GM21825 (cell line): ENCODE measurements around the gene ABCA8.
"Not testable (repeated sequence)": the region's sequence is repeated elsewhere in the genome, so short reads cannot be mapped to it uniquely, and the experiment has no call there.

Source experiments
- ATAC-seq: cut with Tn5 transposase; IDR thresholded peaks from one replicate; pipeline ENCODE4 v1.9.1; 2021; ENCODE audit warnings: mild to moderate bottlenecking, moderate library complexity; ENCODE audit not compliant: unreplicated experiment

ABCA8 gene, protein sequence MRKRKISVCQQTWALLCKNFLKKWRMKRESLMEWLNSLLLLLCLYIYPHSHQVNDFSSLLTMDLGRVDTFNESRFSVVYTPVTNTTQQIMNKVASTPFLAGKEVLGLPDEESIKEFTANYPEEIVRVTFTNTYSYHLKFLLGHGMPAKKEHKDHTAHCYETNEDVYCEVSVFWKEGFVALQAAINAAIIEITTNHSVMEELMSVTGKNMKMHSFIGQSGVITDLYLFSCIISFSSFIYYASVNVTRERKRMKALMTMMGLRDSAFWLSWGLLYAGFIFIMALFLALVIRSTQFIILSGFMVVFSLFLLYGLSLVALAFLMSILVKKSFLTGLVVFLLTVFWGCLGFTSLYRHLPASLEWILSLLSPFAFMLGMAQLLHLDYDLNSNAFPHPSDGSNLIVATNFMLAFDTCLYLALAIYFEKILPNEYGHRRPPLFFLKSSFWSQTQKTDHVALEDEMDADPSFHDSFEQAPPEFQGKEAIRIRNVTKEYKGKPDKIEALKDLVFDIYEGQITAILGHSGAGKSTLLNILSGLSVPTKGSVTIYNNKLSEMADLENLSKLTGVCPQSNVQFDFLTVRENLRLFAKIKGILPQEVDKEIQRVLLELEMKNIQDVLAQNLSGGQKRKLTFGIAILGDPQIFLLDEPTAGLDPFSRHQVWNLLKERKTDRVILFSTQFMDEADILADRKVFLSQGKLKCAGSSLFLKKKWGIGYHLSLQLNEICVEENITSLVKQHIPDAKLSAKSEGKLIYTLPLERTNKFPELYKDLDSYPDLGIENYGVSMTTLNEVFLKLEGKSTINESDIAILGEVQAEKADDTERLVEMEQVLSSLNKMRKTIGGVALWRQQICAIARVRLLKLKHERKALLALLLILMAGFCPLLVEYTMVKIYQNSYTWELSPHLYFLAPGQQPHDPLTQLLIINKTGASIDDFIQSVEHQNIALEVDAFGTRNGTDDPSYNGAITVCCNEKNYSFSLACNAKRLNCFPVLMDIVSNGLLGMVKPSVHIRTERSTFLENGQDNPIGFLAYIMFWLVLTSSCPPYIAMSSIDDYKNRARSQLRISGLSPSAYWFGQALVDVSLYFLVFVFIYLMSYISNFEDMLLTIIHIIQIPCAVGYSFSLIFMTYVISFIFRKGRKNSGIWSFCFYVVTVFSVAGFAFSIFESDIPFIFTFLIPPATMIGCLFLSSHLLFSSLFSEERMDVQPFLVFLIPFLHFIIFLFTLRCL (N-terminal part only)

DNA sequence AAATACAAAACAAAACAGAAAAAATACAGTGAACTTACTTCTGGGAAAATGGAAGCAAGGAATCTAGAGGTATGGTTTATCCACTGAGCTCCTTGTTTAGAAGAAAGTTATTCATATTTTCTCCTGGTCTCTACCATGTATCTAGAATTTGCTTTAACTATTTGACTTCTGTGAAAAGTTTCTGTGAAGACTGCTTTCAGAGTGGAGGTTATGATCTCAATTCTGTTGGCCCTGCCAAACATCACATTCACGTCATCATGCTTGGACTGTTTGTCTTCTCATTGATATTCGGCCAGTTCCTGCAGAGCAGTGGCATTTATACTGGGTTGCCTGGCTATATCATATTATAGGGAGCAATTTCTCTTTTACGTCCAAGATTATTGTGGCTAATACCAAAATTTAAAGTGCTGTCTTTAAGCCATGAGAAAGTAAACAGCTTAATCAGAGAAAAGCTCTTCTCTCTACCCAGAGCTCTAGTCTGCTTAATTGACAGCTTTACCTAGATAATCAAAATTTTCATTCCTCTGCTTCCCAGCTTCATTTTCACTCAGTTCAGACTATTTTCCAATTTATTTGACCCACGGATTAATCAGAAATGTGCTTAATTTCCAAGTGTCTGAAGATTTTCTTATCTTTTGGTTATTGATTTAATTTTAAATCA, at the start of gene ABCA8:
Gene ABCA8, minus strand, starts transcription at position 212 of the 661 bp plus-strand sequence. CDS start 13,358 bp downstream, outside the sequence.
- no peak for ATAC-seq

DNA sequence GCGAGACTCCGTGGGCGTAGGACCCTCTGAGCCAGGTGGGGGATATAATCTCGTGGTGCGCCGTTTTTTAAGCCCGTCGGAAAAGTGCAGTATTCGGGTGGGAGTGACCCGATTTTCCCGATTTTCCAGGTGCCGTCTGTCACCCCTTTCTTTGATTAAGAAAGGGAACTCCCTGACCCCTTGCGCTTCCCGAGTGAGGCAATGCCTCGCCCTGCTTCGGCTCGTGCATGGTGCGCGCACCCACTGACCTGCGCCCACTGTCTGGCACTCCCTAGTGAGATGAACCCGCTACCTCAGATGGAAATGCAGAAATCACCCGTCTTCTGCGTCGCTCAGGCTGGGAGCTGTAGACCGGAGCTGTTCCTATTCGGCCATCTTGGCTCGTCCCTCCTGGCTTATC, 49.6 kb upstream of the ABCA8 start:
- not testable (repeated sequence) for ATAC-seq

DNA sequence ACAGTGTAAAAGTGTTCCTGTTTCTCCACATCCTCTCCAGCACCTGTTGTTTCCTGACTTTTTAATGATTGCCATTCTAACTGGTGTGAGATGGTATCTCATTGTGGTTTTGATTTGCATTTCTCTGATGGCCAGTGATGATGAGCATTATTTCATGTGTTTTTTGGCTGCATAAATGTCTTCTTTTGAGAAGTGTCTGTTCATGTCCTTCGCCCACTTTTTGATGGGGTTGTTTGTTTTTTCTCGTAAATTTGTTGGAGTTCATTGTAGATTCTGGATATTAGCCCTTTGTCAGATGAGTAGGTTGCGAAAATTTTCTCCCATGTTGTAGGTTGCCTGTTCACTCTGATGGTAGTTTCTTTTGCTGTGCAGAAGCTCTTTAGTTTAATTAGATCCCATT, 44.6 kb upstream of the ABCA8 start:
- ATAC-seq, result not testable (repeated sequence)

DNA sequence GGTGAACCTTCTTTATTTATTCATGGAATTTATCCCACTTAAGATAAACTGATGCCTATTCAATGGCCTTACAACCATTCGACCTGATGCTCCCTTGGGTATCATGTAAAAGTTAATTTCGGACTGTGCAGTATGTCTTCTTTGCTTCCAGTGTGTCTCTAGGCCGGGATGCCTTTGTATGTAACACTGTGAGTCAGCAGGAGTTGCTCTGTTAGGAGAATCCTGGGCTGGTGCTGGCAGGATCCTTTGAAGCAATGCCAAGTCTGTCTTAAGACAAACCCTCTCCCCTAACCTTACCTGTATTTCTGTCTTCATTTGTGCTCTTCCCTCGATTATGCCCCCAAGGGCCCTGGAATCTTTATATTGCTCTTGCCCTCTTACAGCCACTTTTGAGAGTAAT, 37.9 kb upstream of the ABCA8 start:
- ATAC-seq, result no peak

DNA sequence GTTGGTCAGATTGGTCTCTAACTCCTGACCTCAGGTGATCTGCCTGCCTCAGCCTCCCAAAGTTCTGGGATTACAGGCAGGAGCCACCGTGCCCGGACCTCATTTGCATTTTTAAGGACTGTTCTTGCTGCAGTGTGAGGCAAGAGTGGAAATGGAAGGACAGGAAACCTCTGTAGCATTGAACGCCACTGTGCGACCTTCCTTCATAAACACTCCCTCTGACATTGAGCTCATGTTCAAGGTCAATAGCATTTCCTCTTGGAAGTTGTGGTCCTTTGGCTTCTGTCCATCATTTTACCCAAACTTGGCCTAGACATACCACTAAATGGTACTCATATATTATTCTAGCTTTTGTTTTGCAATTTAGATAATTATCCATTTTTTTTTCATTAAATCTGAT, 32.8 kb upstream of the ABCA8 start:
- ATAC-seq, result no peak

DNA sequence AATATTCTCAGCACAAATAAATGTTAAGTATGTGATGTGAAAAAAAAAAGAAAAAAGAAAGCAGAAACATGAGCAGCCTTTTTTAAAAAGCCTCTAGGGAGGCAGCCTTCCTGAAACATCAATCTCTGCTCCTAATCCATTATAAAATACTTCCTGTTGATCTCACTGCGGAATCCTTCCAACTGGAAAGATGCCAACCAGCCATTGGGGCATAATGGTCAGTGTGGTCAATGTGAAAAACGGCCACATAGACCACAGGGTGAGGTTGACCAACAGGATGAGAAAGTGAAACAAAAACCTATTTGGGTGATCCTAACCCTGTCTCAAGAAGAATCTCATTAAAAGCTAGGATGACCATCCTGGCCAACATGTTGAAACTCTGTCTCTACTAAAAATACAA, 26.1 kb upstream of the ABCA8 start:
- no peak for ATAC-seq

DNA sequence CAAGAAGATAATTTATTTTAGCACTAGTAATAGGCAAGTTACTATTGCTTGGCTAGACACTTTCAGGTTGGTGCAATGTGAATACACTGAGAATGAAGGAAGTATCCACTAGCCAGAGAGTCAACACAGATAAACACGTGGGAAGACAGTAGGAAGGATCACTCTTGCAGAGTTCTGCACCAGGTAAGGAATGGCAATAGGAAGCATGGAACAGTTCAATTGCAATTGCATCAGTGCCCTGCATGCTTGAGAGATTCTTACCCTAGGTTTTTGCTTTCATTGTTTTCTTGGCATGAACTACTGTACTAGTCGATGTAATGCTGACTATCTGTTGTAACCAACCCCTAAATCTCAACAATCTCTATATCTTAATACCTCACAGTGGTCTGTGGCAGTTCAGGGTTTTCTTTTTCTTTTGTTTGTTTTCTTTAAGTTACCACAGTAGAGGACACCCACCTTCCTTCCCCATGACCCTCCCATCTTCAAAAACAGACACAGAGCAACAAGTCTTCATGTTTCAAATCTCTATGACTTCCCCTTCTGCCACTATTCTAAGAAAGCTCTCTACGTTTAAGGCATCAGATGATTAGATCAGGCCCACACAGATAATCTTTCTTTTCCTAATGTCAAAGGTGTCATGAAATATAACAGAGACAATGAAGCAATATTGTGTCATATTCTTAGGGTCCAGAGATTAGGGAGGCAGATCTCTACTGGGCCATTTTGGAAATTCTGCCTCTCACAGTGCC, 18.1 kb upstream of the ABCA8 start:
- ATAC-seq, result no peak

DNA sequence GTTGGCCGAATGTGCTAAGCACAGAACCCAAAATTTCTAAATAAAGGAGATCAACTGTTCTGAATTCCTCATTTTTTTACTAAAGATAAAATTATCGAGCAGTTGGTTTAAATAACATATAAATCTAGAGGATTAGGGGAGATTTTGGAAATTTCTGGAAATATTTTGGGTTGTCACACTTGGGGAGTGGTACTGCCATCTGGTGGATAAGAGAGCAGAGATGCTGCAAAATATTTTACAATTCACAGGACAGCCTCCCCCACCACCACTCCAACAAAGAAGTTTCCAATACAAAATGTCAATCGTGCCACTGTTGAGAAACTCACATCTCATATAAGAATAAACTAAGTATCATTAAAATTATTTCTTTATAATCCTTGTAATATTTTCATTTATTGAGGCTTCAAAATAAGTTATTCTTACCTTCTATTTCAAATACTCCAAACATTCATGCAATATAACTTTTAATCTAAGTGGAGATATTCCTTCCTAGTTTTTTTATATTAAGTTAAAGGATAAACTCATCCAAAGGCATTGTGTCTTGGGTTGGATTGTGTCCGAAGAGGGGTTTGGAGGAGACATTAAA, 17.0 kb upstream of the ABCA8 start:
- ATAC-seq, result no peak

DNA sequence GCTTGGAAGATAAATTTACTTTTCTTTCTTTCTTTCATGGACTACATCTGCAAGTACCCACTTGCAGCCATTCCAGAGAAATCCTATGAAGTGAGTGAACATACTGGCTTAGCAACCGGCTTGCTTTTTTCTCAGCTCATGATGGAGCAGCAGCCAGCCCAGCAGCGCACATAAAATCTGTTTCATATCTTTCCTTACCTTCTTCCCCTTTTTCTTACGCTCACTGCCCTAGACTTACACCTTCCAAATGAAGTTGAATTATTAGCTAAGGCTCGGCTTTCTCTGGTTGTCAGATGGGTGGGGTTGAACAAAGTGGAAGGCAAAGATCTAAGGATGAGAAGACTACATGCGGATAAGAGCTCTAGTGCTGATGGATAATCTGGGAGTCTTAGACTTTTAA, 13.9 kb upstream of the ABCA8 start:
- no peak for ATAC-seq

DNA sequence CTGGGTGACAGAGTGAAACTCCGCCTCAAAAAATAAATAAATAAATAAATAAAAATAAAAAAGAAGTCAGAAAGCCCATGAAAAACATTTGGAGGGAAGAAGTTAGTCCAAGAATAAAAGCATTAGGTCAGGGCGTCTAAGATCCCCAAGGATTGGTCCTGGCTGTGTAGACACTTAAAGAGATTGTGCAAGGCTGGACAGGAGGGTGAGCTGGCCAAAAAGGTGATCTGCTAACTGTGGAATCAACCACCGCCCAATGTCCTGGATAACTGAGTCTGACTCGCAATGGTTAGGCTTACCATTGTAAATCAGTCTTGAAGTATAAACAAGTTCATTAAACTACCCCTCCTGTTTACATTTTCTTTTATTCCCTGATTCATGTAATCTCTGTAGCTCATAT, 8.8 kb upstream of the ABCA8 start:
- no peak for ATAC-seq

DNA sequence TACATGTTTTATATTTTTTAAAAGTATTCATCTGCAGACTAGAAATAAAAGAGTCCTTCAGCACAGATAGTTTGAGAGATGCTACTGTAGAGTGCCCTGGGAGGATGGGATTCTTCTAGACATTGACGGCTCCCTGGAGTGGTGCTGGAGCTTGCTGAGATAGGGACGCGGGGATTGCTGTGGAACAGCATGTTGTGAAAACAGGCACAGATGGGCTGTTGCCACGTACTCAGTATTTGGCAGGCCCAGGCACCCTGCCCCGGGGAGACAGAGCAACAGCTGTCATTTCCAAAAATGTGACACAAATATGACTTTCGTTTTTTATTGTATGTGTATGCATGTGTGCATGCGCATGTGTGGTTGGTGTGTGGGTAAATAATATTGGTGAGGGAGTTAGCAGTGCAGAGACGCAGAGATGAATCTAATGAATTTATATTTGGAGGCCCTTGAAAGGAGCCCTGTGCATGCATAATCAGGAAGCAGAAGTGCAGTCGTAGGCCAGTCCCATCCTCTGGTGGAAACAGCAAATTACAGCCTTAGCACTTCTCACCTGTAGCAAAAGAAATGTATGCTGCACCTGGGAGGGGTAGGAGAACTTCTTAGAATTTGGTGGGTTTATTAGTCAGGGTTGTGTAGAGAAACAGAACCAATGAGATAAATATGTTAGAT, 6.2 kb upstream of the ABCA8 start:
- ATAC-seq, result no peak

DNA sequence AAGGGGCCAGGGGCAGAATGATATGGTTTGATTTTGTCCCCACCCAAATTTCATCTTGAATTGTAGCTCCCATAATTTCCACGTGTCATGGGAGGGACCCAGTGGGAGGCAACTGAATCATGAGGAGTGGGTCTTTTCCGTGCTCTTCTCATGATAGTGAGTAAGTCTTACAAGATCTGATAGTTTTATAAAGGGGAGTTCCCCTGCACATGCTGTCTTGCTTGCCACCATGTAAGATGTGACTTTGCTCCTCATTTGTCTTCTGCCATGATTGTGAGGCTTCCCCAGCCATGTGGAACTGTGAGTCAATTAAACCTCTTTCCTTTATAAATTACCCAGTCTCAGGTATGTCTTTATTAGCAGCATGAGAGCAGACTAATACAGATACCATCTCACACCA, 3.9 kb upstream of the ABCA8 start:
- not testable (repeated sequence) for ATAC-seq

DNA sequence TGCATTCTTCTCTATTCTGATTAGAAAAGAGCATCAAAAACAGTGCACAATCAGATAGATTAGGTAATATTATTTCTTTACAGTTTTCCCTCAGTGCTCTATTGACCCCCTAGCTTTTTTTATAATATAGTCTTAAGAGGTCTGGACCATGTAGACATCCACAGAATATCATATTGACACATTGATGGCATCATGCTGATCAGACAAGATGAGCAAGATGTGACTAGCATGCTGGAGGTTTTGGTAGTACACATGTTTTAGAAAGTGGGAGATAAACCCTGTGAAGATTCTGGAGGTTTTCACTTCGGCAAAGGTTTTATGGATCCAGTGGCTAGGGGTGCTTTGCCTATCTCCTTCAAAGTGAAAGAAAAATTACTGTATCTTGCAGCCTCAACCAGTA, 2.8 kb upstream of the ABCA8 start:
- no peak for ATAC-seq

DNA sequence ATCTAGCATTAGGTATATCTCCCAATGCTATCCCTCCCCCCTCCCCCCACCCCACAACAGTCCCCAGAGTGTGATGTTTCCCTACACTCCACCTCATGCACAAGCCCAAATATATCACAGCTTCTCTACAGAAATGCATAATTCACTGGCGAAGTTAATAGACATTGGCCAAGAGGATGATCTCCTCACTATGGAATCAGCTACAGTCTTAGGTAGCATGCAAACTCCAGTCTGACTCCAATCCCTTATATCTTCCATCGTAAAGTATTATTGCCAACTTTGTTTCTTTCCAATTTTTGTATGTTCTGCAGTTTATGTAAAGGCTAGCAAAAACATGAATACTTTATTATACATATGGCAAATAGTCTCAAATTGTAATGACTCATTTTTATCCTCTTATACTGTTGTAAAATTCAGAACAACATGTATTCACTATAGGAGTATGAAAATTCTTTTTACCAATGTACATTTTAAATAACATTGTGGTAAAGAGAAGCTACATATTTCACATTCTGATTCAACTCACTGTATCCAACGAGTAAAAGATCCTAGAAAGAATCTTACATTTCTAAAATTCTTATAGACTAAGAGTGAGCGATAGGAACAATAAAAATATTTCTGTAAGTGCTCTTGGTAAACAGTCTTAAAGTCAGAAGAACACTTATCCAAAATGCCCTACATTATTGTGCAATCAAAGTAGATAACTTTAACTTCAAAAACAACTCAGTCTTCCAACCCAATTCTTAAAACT, 871 bp downstream of the ABCA8 start:
- no peak for ATAC-seq

DNA sequence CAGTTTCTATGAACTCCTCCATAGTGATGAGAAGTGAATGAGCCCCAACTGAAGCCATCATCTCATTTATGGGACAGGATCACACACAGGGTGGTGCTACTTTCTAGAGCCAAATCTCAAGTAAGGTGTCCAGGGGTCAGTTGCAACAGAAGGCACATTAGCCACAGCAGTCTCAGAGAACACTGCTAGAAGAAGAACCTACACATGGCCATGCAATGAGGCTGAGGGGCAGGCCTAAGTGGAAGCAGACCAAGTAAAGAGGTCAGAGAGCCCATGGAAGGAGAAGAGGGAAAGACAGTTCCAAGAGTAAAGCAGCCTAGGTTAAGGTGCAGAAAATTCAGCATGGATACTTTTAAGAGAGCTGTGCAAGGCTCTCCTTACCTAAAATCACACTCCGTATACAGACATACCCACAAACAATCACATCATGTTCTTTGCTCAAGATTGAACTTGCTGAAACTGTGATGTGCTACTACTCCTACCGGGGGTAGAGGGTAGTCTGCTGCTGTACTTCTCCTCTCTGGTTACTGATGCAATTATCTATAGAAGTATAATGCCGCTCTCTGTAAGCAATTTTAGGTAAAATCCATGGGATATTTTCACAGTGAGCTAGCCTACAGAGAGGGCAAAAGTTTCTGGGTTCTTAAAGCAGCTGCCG, 1.7 kb downstream of the ABCA8 start:
- no peak for ATAC-seq

DNA sequence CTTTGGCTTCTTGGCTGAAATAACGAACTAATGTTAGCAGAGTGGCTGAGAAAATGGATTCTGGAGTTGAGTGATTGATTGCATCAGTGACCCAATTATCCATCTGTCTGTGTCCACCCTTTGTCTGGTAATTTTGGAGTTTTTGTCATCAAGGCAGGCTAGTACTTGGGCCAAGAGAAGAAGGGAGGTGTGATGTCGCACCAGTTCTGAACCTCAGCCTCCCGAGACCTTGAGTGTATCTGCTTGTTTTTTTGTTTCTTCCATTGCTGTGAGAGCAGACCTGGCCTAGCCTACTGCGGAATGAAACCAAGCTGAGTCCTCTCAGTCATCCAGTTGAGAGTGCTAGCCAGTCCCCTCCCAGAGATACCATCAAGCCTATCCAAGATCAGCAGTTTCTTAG, 4.5 kb downstream of the ABCA8 start:
- no peak for ATAC-seq

DNA sequence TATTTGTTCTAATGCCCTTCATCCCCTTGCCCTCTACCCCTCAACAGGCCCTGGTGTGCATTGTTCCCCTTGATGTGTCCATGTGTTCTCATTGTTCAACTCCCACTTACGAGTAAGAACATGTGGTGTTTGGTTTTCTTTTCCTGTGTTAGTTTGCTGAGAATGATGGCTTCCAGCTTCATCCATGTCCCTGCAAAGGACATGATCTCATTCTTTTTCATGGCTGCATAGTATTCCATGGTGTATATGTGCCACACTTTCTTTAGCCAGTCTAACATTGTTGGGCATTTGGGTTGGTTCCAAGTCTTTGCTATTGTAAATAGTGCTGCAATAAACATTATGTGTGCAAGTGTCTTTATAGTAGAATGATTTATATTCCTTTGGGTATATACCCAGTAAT, 7.3 kb downstream of the ABCA8 start:
- not testable (repeated sequence) for ATAC-seq
